GM11168 (cell line): Measurements from ENCODE around the gene SPA17.

Source experiments
- in situ Hi-C: fragments of 300-500 bp; cut with MboI; formaldehyde crosslinking; loops from one replicate; pipeline ENCODE4 v1.12.0; 2022; ENCODE audit warnings: low sequenced_read_pairs; ENCODE audit not compliant: unreplicated experiment

The SPA17 gene

DNA sequence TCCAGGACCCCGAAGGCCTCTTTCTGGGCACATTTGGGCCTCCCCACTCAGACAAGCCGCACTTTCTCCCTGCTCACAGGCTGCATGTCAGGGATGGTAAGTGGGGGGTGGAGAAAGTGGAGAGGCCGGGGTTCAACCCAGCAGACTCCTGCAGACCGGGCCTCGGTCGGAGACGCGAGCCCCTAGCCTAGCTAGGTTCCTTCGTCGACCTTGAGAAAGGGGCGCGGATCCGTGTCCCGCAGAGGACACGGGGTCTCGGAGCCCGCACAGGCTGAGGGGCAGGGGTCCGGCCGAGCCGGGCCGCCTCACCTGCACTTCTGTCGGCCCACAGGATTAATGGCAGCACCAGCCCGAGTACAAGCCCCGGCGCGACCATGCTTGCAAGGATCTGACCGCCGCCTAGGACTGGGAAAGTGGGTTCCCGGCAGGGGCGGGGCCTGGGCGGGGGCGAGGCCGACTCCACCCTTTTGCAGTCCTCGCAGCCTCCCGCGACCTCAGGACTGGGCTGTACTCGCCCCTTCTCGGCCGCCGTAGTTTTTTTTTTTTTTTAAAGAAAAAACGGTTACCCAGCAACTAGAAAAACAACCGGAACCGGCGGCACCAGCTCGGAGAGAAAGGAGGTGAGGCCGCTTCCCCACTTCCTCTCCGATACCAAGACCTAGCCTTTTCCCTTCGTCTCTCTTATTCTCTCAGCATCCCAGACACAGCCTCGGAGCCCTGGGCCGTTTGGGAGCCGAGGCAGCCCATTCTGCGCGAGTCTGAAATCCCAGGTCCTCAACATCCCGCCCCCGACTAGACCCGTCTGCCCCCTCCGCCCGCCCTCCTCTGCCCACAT is at the start of gene SPA17, which contains the start of gene SIAE:
Gene SPA17 (plus strand): TSS at position 572 of the 835 bp plus-strand sequence. CDS start 1,361 bp downstream, outside the sequence.
Gene SIAE (minus strand): TSS at position 407 of the 835 bp plus-strand sequence. CDS start 31 bp downstream, at position 376.
- in situ Hi-C loops, result loop anchor here (25.0 kb wide), 1 partner anchor 89 kb away; the partner anchor contains the start of genes ESAM and VSIG2

DNA sequence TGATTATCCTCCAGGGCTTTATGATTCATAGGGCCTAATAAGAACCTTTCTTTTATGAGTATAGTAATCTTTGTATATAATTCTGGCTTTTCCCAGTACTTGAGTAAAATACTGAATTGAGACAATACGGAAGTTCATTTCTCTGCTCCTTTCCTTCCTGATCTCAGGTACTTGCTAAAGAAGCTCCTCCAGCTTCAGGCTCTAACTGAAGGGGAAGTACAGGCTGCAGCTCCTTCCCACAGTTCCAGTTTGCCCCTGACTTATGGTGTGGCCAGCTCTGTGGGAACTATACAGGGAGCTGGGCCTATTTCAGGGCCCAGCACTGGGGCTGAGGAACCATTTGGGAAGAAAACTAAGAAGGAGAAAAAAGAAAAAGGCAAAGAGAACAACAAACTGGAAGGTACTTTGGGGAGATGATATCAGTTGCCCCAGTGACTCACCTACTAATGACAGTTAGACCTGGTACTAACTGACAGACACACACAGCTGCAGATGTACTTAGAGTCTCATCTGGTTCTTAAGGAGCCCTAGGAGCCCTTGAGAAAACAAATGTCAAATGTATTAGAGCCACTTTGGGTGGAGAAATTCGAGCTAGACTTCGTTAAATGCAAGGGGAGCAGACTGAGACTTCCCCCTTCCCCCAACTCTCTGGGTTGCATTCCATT is 48.1 kb upstream of the SPA17 start:
- in situ Hi-C loops, result no loop called here

DNA sequence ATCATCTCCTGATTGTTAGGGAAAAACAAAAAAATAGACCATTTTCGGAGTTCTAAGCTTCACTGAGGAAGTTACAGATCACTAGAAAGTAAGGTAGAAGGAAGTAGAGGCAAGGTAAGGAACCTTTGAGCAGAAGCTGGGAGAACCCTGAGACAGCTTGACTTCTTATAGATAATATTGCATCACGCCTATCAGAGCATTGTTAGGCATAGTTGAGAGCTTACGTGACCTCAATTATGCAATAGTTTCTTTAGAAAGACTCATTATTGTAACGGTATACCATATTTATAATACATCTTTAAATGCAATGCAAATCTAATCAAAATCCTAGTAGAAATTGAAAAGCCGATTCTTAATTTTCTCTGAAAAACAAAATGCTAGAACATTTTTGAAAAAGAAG is 46.2 kb upstream of the SPA17 start:
- in situ Hi-C loops, result no loop called here

DNA sequence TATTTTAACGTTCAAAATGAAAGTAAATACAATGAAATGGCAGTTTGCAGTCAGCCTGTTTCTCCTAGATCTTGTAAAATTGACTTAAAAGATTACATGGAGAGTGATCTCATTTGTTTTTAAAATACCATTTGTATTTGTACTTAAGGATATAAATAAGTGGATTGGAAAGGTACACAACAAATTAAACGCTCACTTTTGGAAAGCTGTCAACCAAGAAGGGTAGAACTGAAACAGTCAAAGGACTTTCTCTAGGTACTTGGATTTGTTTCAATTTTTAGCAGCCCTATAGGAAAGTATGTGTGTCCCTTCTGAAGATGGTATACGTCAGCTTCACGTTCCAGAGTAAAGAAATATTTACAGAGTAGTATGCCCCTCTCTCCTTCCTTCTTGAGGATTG is 43.7 kb upstream of the SPA17 start:
- in situ Hi-C loops, result no loop called here

DNA sequence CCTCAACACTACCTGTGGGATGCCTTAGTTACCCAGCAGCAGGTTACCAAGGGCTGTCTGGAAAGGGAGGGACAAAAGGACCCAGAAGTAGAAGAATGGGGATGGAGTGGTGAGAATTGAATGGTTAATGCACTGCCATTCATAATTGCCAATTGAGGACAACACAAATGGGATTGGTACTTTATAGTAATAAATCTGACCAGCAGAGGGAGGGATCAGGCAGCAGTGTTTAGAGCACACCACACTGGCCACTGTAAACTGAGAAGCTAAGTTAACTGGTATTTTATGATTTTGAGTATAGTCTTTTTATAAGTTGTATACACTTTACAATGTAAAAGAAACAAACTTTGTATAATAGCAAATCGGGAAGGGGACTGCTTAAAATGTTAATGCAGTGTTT is 40.3 kb upstream of the SPA17 start:
- in situ Hi-C loops, result no loop called here

DNA sequence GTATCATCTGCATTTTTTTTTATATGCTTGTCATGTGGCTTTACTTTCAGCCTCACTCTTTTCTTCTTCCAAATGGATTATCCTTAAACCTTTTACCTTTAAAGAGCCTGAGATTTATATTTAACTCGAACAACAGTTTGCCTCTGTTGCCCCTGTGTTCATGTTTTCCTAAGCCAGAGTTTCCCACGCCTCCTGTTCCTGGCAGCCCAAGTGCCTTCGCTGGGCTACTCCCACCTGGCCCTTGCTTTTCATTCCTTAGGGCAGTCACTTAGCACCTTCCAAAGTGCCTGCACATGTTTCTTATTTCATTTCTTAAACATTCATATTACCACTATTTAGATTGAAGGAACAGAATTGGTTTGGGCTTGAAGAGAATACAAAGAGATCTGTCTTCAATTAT is 37.8 kb upstream of the SPA17 start:
- in situ Hi-C loops, result no loop called here

DNA sequence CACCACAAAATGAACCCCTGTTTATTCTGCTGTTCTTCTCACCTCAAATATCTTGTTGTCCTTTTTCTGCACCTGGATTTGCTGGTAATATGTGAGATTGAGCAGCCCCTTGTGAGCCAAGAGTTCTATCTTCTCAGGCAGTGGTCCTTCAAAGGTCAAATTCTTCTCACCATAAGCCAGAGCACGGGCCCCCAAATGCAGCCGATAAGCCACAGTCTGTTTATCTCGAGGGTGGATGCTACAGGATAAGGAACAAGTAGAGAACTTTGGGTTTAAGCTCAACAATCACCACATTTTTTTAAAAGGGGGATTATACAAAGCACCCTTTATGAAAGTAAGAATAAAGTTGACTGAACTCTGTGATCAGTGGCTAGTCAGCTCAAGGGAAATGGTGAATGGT is 35.2 kb upstream of the SPA17 start:
- in situ Hi-C loops, result no loop called here

DNA sequence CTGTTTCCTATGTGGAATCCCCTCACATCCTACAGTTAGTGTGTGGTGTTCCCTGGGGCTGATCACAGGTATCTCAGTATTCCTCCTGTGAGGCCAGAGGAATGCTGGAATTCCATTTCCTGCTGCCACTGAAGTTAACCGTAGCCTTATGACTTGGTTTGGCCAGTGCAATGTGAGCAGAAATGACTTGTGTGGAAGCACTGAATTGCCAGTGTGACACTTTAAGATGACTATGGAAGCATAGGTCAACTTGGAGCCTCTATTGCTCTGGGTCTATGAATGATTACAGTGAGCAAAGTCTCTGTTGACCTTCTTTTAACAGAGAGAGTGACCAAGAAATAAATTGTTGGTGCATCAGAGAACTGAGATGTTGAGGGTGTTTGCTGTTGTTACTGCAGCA is 34.5 kb upstream of the SPA17 start:
- in situ Hi-C loops, result no loop called here

DNA sequence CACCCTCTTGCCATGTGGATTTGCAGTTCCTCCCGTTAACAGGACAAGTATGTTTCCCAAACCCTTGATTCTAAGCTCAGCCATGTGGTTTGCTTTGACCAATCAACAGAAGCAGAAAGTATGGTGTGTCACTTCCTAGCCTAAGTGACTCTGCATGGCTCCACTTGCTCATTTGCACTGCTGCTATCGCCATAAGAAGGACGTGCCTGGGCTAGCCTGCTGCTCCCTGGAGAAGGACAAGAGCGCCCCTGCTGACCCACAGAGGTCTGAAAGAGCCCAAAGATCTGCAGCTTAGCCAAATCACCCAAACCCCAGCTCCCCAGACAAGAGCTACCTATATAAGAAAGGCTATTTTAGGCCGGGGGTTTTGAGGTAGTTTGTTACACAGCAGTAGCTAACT is 33.0 kb upstream of the SPA17 start:
- in situ Hi-C loops, result no loop called here

DNA sequence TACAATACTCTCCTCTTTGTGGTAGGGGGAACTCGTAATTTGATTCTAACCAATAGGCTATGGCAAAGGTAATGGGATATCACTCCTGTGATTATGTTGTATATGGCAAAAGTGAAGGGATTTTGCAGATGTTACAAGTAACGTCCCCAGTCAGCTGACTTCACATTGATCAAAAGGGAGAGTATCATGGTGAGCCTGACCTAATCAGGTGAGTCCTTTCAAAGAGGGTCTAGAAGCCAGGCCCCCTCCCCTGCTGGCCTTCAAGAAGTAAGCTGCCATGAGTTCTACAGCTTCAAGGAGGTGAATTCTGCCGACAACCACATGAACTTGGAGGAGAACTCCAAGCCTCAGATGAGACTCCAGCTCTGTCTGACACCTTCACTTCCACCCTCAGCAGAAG is 31.1 kb upstream of the SPA17 start:
- in situ Hi-C loops, result no loop called here

DNA sequence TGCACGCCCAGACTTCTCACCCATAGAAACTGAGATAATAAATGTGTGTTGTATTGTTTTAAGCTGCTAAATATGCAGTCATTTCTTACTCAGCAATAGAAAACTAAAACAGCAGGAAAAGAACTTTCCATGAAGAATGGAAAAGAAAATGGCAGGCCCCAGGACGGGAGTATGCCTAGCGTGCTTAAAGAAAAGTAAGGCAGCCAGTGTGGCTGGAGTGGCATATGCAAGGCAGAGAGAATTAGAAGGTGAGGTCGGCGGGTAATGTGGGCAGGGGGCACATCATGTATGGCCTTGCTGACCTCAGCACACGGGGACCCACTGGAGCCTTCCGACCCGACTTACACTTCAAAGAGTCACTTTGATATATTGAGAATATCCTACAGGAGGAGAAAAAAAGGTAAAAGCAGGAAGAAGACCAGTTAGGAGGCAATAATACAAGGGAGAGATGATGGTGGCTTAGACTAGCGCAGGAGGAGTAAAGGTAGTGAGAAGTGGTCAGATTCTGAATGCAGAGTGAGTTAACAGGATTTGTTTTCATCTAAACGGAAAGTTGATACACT is 30.6 kb upstream of the SPA17 start:
- in situ Hi-C loops, result no loop called here

DNA sequence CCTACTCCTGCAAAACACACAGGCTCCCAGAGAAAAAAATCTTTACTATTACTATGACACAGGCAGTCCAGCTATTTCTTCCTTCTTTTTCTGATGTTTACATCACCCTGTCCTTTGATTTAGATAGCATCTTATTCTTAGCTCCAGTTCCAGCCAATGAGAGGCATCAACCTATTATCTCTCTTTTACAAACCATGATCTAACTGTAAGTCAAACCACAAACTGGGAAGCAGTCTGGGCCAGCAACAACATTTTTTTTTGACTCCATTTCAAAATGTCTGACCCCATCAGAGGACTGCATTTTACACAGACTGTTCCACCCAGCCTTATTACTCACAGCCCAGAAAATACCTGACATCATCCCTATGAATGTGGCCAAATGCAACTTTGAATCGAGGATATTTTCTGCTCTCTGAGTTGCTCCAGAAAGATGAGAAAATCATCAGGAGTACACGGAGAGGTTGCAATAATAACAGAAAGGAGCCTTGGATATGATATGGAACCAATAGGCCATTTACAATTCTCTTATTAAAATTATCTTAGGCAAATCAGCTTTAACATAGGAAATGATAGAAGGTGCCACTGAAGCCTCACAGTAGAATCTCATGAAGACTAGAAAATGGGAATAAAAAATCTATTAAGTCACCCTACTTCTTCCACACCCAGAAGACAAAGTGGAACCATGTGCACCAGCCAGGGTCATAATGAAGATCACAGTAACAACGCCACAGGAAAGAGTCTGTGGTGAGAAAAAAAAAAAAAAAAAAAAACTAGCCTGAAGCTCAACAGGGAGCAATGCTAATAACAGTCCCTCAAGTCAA is 29.9 kb upstream of the SPA17 start:
- in situ Hi-C loops, result no loop called here

DNA sequence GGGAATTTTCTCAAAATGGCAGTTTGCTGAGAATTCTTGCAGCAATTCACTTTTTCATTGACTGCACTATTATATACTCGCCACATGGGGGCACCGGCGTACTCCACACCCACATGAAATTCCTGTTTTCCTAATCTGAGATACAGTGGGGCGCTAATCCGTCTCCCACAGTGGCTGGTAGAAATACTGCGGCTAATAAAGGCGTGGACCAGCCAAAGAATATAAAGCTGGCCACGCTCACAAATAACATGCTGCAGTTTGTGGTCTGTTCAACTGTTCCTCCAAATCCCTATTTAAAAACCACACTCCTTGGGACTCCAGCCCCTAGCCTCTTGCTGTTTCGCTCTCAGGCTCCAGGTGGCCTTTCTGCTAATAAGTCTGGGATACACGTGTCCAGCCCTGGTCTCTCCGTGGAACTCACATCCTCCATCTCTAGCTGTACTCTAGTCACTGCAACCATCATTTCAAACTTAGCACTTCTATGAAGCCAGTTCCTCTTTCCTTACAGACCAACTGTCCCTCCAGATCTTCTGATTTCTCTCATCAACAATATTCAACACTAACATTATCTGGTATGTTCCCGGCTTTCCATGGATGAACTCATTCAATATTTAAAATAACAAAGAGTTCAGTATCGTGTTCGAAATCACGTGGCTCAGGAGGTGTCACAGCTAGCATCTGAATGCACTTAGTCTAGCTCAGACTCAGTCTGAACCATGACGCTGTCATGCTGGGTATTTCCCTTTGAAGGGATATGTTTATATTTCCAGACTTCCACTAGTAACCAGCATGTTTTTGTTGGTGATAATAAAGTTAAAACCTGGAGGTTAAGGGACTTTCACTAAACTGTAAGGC is 29.1 kb upstream of the SPA17 start:
- in situ Hi-C loops, result no loop called here

DNA sequence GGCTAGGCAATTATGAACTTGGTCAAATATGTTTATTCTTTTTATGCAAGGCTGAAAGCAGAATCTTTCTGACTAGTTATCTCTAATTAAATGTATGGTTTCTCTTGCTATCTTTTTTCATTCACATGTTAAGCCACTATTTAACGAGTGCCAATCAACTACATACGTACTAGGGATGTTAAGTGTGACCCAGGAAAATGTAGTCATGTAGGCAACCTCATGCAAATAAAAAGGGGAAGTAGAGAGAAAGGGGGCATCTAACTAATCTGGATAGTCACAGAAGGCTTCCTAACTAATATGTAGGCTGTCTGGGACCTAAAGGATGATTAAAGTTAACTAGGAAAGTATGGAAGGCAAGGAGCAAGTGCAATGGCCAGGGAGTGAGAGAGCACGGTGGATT is 27.6 kb upstream of the SPA17 start:
- in situ Hi-C loops, result no loop called here

DNA sequence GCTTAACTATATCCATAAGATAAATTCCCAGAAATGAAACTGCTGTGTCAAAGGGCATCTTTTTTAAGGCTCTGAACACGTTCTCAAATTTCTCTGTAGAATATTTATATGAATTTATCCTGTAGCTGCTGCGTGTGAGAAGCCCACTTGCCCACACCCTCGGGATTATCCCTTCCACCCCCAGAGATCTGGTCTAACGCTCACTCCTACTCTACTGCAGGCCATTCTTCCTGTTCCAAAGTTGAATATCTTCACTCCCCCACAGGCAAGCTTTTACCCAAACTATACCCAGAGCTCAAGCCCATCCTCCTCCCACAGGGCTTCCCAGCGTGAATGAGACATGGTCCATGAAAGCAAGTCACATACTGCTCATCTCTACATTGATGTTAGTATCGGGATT is 25.1 kb upstream of the SPA17 start:
- in situ Hi-C loops, result no loop called here

DNA sequence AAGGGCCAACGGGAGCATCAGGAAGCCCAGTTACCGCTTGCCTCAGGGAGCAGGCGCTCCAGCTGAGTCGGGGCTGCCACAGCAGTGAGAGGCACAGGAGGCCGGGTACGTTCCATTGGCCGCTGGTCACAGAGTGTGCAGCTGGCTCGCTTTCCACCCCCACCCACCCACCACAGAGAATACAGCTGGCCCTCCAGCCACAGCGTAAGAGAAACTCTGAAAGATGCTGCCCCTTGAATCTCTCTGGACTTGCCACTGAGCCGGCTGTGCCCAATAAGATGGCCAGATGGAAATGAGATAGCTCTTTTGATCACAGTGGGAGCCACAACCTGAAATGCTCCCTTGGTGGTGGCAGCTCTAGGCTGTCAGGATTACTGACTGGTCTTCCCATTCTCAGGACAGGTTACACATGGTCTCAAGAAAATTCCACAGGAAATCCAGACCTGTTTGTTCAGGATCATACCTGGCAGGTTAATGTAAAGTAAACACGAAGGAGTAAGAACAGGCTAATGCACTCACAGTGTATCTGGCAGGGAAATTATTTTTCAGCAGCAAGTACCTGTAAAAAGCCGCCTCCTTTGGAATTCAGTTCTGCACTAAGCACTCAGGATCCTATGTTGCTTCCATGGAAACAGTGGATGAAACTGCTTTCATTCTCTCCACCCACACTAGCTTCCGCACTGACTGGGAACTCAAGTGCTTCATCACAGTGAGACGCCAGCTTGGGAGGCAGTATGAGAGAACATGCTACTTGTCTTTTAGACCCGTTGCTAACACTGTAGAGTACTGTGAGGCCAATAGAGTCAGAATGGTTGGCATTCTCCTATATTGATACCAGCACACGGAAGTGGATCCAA is 16.7 kb upstream of the SPA17 start:
- in situ Hi-C loops, result loop anchor here (25.0 kb wide), 1 partner anchor 105 kb away; the partner anchor contains the start of genes ESAM and VSIG2

DNA sequence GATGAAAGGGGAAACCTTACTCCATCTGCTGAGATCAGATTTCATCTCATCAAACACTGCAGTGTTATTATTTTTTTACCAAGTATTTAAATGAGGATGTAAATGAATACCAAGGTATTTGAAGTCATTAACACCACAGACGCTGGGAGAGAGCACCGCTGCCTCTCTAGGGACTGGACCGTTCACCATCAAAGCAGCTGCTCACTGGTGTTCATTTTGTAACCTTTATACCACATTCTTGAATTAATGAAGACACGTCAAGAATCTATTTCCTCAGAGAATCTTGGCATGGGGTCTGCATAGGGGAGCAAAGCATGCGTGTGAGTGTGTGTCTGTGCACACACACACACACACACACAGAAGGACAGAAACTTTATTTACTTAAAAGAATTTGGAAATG is 15.8 kb upstream of the SPA17 start:
- in situ Hi-C loops, result loop anchor here (25.0 kb wide), 1 partner anchor 104 kb away; the partner anchor contains the start of genes ESAM and VSIG2

DNA sequence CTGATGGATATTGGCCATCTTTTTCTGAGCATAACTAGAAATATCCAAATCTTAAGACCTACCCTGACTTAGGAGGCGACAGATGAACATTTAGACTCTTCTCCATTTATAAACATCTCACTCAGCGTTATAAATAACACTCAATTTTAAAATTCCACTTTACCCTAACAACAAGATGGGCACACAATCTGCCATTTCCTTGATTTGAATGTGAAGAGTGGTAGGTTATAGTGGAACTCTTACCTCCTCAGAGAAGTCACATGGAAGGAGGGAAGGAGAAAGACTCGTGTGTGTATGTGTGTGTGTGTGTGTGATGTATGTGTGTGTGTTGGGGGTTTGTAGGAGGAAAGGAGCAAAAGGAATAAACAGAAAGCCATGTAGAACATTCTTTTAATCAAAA is 15.2 kb upstream of the SPA17 start:
- in situ Hi-C loops, result loop anchor here (25.0 kb wide), 1 partner anchor 104 kb away; the partner anchor contains the start of genes ESAM and VSIG2
